HFF-Myc (cell line): Measurements from ENCODE around the gene MARCHF4.

Experiments
- DNase-seq: peaks from one replicate; pipeline ENCODE4 v3.0.0-alpha.2; 2011; ENCODE audit warnings: low read depth; ENCODE audit errors: extremely low read depth
- H3K4me3 ChIP-seq: replicated peaks from 2 replicates; pipeline ENCODE4 v1.5.1; 2011; ENCODE audit warnings: low read depth, mild to moderate bottlenecking, control low read depth, low read length
- CTCF ChIP-seq: IDR thresholded peaks from 2 replicates; pipeline ENCODE4 v1.5.1; 2012; ENCODE audit warnings: mild to moderate bottlenecking, low read depth, low read length, control low read depth; ENCODE audit errors: missing control alignments

Gene MARCHF4

GRCh38 chr2:216339456-216340279, 32.6 kb downstream of the MARCHF4 start:
- DNase-seq, result peak; percentile 72
- H3K4me3 ChIP-seq, result no peak overlapping the region
- no peak for TF ChIP-seq CTCF

GRCh38 chr2:216335252-216335651, 37.0 kb downstream of the MARCHF4 start:
- TF ChIP-seq CTCF, result no peak
- no peak overlapping the region for H3K4me3 ChIP-seq
- DNase-seq, result no peak

GRCh38 chr2:216328347-216328746, 43.9 kb downstream of the MARCHF4 start:
- no peak for DNase-seq
- TF ChIP-seq CTCF, result peak; percentile 55

GRCh38 chr2:216327447-216327935, 44.8 kb downstream of the MARCHF4 start:
- H3K4me3 ChIP-seq, result no peak overlapping the region
- no peak for DNase-seq
- no peak for TF ChIP-seq CTCF

More at GRCh38 chr2:216328347-216328746, 43.9 kb downstream of the MARCHF4 start:
- H3K4me3 ChIP-seq, result no peak overlapping the region
